NCI-H82 treated with DMSO at 0.1 percent for 48 hours (cell line): ENCODE data around the gene DPEP2NB.
"Not testable (repeated sequence)": the region's sequence is repeated elsewhere in the genome, so short reads cannot be mapped to it uniquely, and the experiment has no call there.

ENCODE experiments used
- DNase-seq: peaks from one replicate; lab custom pipeline; 2025; ENCODE audit not compliant: unreplicated experiment; lab: John Stamatoyannopoulos, UW

The DPEP2NB gene

GRCh38 chr16:67987460-67988160 is 28.1 kb downstream of the DPEP2NB start:
- DNase-seq, result no peak

GRCh38 chr16:67986949-67987348 is 28.8 kb downstream of the DPEP2NB start:
- no peak for DNase-seq

- DNase-seq, result no peak
These were observed 33.6 kb downstream of the DPEP2NB start for GRCh38 chr16:67982011-67982696.

- DNase-seq, result no peak
These were observed 35.6 kb downstream of the DPEP2NB start, which contains the start of gene DPEP3 for GRCh38 chr16:67979955-67980678. DPEP3 (minus strand) TSS chr16:67980499; CDS start chr16:67980380, 119 bp downstream.

- no peak for DNase-seq
These were observed 38.1 kb downstream of the DPEP2NB start for GRCh38 chr16:67977469-67978227.

GRCh38 chr16:67977005-67977404 is 38.7 kb downstream of the DPEP2NB start:
- no peak for DNase-seq

GRCh38 chr16:67976205-67976604 is 39.5 kb downstream of the DPEP2NB start:
- DNase-seq, result no peak

- no peak for DNase-seq
These were observed 40.2 kb downstream of the DPEP2NB start for GRCh38 chr16:67975321-67976105.

GRCh38 chr16:67972285-67972684 is 43.4 kb downstream of the DPEP2NB start:
- DNase-seq, result not testable (repeated sequence)

GRCh38 chr16:67971111-67971510 is 44.6 kb downstream of the DPEP2NB start:
- no peak for DNase-seq

GRCh38 chr16:67969254-67970039 is 46.3 kb downstream of the DPEP2NB start:
- no peak for DNase-seq

- DNase-seq, result peak; percentile 3
These were observed 47.1 kb downstream of the DPEP2NB start, which contains the start of gene SLC12A4 for GRCh38 chr16:67968400-67969253. SLC12A4 (minus strand) TSS chr16:67968637; CDS start chr16:67968553, 84 bp downstream.

GRCh38 chr16:67967958-67968399 is 47.7 kb downstream of the DPEP2NB start:
- no peak for DNase-seq

- peak; percentile 10 for DNase-seq
These were observed 48.3 kb downstream of the DPEP2NB start for GRCh38 chr16:67967183-67967957.

- no peak for DNase-seq
These were observed 49.0 kb downstream of the DPEP2NB start for GRCh38 chr16:67966549-67967182.

GRCh38 chr16:67965668-67966548 is 49.8 kb downstream of the DPEP2NB start:
- no peak for DNase-seq
